ENCODE results near the gene LRRC41. TPM values are rescaled to one million over a fixed set of nuclear protein-coding genes. Genes with fewer than 3 reads are reported as not detected.
"Not testable (repeated sequence)": the region's sequence is repeated elsewhere in the genome, so short reads cannot be mapped to it uniquely, and the experiment has no call there.

The LRRC41 gene
- total and polyA plus RNA-seq, 12 donors, result 15.4 to 52.5 (median 41.7) TPM

- peak overlapping the region in 7 of 10 donors; percentile 86 to 99 (median 97) for H3K27ac ChIP-seq
- peaks cover 0 to 35% (median 21%) of the 10 kb centered on the region in 9 donors for H3K4me1 ChIP-seq
- peaks cover 0 to 39% (median 18%) of the 10 kb centered on the region in 9 donors for H3K36me3 ChIP-seq
- H3K27me3 ChIP-seq, result no peaks in the 10 kb centered on the region
- no peak overlapping the region for H3K4me3 ChIP-seq
- ATAC-seq (no peak), DNase-seq (no peak)
- WGBS, 2 donors, result 90 to 93% methylated on average over 6 of the region's 6 CpGs
- intact Hi-C loops (cut with DNase I), result loop anchor here in 7 of 10 donors (5.0 to 10.0 kb wide), 2 partner anchors 40 to 97 kb away; partner anchors contain the start of genes LRRC41 (in 5 of the 7), UQCRH (in 5 of the 7) and RAD54L (in 3 of the 7)
- no peaks in the 10 kb centered on the region for H3K9me3 ChIP-seq
- TF ChIP-seq CTCF (IDR thresholded peaks at IDR 0.05), result peak in 3 of 9 donors; percentile 13 to 18 (median 16)
These were observed 38.8 kb upstream of the LRRC41 start for GRCh38 chr1:46342084-46342656.

GRCh38 chr1:46341222-46342083, 38.0 kb upstream of the LRRC41 start:
- peak in 1 of 8 donors; percentile 1 for ATAC-seq
- no peak for DNase-seq
- TF ChIP-seq CTCF (IDR thresholded peaks at IDR 0.05), result no peak
- Histone ChIP-seq H3K36me3 (peaks cover 0 to 32% (median 11%) of the 10 kb centered on the region in 9 donors), H3K27me3 (no peaks in the 10 kb centered on the region), H3K9me3 (no peaks in the 10 kb centered on the region), H3K27ac (peak overlapping the region; percentile 86 to 99 (median 96)), H3K4me1 (peaks cover 0 to 35% (median 21%) of the 10 kb centered on the region in 9 donors), H3K4me3 (peak overlapping the region; percentile 40 to 91 (median 66))
- 53 to 56% methylated on average over 31 of the region's 31 CpGs for WGBS, 2 donors
- intact Hi-C loops (cut with DNase I), result loop anchor here in 7 of 10 donors (2.0 to 10.0 kb wide), 3 partner anchors 39 to 97 kb away; partner anchors contain the start of genes LRRC41 (in 7 of the 7), UQCRH (in 7 of the 7) and RAD54L (in 3 of the 7)

- WGBS, 2 donors, result 0% methylated on average over 53 of the region's 53 CpGs
- peak; percentile 15 to 86 (median 68) for TF ChIP-seq CTCF (IDR thresholded peaks at IDR 0.05)
- DNase-seq (peak; percentile 90 to 93), ATAC-seq (peak; percentile 93 to 98 (median 95))
- intact Hi-C loops (cut with DNase I), result loop anchor here in 7 of 10 donors (2.0 to 10.0 kb wide), 3 partner anchors 38 to 96 kb away; partner anchors contain the start of genes LRRC41 (in 7 of the 7), UQCRH (in 7 of the 7) and RAD54L (in 3 of the 7)
- H3K27ac ChIP-seq, result peak within 1 kb of the TSS; percentile 86 to 99 (median 96)
- H3K27me3 ChIP-seq, result no peaks in the 10 kb centered on the region
- H3K4me3 ChIP-seq, result peak within 1 kb of the TSS; percentile 40 to 91 (median 66)
- peaks cover 0 to 35% (median 21%) of the 10 kb centered on the region in 9 donors for H3K4me1 ChIP-seq
- peaks cover 0 to 23% (median 9%) of the 10 kb centered on the region in 9 donors for H3K36me3 ChIP-seq
- no peaks in the 10 kb centered on the region for H3K9me3 ChIP-seq
These were observed 37.2 kb upstream of the LRRC41 start, which contains the start of gene NSUN4 for GRCh38 chr1:46340404-46341221. Gene NSUN4 (plus strand): TSS chr1:46340807. CDS start chr1:46340827, 20 bp downstream.

GRCh38 chr1:46337409-46337808, 34.0 kb upstream of the LRRC41 start:
- DNase-seq; H3K27ac ChIP-seq; H3K36me3 ChIP-seq; intact Hi-C loops (cut with DNase I); H3K9me3 ChIP-seq; H3K4me3 ChIP-seq; ATAC-seq; H3K27me3 ChIP-seq: not testable (repeated sequence)
- WGBS, 2 donors, result 96% methylated on average over 9 of the region's 14 CpGs
- peaks cover 0 to 22% (median 10%) of the 10 kb centered on the region in 9 donors for H3K4me1 ChIP-seq
